RKO (cell line): ENCODE results near the gene CHRNA4.

Experiments
- DNase-seq: peaks from one replicate; pipeline ENCODE4 v3.0.0-alpha.2; 2016; ENCODE audit warnings: low spot score

CHRNA4 gene

DNA sequence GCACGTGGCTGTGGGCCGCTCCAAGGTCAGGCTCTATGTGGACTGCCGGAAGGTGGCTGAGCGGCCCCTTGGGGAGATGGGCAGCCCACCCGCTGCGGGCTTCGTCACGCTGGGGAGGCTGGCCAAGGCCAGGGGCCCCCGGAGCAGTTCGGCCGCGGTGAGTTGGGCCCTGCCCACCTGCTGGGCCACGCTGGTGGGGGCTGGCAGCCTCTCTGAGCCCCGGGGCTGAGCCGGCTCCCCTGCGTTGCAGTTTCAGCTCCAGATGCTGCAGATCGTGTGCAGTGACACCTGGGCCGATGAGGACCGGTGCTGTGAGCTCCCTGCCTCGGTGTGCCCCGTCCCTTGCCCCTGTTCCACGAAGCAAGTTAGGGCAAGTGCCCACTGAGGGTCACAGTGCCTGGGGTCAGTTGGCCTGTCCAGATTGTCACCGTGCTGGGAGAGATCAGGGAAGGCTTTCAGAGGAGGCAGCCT, 41.1 kb downstream of the CHRNA4 start:
- no peak for DNase-seq

DNA sequence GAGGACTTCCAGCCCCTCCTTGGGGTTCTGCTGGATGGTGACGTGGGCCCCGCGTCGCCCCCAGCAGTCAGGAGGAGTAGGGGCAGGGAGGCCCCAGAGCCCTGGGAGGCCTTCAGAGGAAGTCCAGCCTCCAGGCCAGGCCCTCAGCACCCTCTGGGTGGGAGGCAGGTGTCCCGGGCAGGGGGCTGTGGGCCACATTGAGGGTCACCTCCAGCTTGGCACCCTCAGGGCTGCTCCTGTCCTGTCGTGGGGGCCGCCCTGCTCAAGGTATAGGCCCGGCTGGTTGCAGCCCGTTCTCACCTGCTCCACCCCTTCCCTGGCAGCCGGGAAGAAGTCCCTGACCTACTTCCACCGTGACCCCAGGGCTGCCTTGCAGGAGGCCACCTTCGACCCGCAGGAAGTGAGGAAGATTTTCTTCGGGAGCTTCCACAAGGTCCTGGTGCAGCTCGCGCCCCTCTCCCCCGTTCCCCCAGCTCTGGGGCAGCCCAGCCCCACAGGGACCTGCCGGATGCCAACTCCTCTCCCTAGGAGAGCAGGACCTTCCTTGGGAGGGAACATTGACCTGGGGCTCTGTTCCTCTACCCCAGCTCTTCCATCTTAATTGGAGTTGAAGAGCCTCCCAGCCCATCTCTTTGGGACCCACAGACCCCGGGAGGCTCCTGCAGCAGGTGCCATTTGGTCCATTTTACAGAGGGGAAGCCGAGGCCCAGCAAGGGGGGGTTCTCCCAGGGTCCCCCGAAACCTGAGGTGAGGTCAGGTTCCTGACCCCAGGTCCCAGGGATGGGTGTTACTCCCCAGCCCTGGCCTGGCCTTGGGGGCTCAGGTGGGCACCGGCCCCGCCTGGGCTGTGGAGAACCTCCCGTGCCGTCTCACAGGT, 41.7 kb downstream of the CHRNA4 start:
- no peak for DNase-seq

DNA sequence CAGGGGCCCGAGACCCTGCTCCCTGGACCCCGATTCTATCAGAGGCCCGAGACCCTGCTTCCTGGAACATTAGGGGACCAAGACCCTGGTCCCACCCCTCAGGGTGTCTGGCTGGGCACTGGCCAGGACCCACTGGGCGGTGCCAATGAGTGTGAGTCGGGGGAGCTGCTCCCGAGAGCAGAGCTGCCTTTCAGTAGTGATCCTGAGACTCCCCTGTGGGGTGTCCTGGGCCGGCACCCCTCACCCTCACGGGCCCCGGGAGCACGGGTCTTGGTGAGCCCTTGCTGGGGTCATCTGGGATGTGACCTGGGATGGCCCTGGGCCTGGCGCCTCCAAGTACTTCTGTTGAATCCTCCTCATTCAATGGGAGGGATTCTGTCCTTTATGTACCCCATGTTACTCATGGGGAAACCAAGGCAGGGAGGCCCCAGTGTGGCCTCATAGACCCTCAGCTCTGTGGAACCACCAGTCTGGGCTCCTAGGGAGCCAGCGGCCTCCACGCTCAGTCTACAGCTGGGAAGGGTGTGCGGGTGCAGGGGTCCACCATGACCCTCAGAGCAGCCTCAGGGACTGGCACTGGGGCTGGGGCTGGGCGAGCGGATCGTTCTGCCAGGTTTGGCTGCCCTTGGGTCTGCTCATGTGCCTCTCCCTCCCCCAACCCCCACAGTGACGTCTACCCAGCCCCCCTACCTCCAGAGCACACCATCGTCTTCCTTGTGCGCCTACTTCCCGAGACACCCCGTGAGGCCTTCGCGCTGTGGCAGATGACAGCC, 42.6 kb downstream of the CHRNA4 start:
- DNase-seq, result no peak

DNA sequence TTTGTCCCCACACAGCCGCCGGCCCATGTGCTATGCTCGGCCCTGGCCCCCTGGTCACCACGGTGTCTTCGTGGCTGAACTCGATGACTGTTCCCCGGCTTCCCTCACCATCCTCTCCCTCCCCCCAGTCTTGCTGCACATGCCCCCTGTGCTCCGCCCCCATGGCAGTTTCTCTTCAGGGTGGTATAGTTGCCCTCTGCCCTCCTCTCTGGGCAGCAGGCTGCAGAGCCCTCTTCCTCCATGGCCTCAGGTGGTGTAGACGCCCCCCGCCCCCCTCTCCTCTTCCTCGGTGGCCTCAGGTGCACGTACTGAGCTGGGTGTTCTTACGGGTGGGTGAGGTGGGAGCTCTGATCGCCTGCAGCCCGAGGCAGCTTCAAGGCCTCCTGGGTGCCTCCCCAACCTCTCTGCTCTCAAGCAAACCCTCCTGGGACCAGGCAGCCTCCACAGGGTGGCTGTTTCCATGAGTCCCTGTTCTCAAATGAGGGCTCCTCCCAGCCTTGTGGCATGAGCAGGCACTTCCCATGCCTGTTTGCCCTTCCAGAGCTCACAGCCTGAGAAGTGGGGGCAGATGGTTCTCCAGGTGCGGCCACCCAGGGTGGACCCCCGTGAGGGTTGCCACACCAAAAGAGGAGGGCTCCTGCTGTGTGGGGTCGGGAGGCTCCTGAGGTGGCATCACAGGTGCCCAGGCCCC, 43.4 kb downstream of the CHRNA4 start:
- no peak for DNase-seq

DNA sequence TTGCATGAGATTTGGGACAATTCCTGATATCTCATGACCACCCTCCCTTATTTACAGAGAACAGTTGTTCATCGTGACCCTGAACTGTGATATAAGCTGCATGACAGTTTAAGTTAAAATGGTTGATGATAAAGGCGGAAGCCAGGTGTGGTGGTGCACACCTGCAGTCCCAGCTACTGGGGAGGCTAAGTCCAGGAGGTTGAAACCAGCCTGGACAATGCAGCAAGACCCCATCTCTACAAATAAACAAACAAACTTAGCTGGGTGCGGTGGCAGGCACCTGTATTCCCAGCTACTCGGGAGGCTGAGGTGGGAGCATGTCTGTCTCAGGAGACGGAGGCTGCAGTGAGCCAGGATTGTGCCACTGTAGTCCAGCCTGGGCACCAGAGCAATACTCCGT, 44.1 kb downstream of the CHRNA4 start:
- no peak for DNase-seq

DNA sequence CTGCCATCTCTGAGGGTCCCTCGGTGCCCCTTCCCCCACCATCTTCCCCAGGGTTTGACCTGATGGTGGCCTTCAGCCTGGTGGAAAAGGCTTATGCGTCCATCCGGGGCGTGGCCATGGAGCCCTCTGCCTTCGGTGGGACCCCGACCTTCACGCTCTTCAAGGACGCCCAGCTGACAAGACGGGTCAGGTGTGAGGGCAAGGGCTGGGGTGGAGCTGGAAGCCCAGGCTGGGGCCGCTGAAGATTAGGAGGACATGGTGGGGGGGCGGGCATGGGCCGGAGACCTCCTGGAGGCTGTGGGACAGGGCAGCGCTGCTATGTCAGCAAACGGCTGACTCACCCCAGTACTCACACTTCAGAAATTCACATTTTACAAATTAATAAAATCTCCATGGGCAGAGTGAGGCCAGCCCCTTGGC, 44.6 kb downstream of the CHRNA4 start:
- no peak for DNase-seq

DNA sequence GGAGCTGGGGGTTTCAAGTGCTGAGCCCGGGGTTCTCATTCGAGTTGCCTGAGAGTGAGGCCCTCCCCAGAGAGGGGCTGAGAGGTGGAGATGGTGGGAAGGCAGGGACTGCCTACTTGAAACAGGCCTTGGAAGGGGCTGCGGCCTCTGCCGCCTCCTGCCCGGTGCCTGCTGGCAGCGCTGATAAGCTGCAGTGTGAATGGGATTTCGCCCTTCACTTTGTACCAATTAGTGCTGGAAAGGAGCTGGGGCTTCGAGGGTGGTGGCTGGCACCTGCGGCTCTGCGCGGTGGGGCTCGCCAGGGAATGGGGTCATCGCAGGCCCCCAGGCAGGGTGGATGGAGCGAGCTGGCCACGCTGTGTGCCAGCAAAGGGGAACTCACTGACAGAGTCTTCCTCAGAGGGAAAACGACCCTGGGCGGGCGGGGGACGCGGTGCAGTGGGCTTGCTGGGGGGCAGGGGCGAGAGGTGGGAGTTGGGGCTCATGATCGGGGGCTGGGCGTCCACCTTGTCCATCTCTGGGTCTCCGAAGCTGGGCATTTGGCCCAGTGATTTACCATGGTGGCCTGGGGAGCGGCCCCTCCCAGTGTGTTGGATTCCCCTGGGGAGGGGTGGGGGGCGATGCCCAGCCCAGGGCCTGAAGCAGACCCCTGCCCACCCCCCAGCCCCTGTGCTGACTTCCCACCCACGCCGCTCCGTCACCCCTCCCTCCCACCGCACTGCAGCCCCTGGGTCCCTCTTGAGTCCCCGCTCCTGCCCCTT, 45.2 kb downstream of the CHRNA4 start:
- no peak for DNase-seq

DNA sequence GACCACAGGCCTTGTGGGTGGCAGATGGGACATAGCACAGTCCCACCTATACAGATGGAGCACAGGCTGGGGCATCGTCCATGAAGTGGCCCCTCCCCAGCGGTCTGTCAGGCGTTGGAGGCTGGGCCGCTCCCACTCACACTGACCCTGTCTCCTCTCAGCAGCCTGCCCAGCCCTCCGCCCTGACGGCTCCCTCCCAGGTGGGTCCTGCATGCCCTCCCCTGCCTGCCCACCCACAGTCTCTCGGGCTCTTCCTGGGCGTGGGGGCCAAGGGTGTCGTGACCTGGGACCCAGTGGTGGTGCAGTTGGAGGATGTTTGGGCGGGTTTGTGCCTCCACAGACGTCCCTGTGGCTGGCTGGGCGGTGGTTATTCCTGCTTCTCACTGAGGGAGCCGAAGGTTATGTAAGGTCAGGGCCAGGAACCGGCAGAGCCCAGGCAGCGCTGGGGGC, 45.9 kb downstream of the CHRNA4 start:
- DNase-seq, result no peak

DNA sequence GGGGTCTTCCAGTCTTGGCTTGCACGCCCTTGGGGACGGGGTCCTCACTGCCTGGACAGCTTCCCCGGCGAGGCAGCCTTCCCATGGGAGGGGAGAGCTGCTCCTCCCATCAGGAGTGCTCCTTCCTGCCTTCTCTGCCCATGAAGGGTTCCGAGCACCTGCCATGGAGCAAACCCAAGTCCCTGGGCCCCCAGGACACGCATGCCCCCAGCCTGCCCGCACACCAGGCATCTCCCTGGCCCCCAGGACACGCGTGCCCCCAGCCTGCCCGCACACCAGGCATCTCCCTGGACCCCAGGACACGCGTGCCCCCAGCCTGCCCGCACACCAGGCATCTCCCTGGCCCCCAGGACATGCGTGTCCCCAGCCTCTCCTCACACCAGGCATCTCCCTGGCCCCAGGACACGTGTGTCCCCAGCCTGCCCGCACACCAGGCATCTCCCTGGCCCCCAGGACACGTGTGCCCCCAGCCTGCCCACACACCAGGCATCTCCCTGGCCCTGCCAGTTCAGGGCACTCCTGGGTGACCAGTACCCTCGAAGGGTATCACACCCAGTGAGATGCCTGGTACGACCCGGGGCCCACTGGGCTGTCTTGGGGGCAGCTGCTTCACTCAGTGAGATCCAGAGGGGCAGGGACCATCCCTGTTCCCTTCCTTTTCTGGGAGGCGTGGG, 46.4 kb downstream of the CHRNA4 start:
- DNase-seq, result no peak

DNA sequence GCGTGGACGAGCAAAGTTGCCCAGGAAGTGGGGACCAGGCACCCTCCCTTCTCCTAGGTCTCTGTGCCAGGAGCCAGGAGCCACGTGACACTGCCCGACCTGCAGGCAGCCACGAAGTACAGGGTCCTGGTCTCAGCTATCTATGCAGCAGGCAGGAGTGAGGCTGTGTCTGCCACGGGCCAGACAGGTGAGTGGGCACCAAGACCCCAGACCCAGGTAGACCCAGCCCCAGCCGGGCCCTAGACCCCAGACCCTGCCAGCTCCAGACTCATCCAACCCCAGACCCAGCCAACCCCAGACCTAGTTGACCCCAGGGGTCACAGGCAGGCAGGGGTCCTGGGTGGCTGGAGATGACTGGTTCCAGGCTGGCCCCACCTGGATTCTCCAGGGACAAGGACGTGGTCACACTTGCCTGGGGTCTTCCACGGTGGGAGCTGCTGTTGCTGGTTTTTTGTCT, 47.1 kb downstream of the CHRNA4 start:
- DNase-seq, result no peak

DNA sequence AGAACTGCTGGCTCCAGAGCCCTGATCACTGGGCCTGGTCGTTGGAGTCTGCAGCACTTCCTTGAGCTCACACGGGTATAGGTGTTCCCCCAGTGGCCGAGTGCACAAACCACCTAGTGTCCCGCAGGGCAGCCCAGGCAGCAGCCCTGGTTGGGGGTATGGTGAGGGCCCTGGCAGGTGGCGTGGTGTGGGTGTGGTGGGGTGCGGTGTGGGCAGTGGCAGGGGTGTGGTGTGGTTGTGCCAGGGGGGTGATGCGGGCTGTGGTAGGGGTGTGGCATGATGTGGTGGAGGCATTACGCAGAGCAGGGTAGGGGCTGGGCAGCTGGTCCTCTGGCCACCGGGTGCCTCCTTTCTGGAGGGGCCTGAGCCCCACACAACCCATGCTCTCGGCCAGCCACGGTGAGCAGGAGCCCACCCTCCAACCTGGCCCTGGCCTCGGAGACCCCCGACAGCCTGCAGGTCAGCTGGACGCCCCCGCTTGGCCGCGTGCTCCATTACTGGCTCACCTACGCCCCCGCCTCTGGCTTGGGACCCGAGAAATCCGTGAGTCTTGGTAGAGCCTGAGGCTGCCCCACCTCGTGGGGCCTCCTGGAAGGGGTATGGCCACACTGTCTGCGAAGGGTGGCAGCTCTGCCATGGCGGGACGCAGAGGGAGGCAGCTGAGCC, 47.7 kb downstream of the CHRNA4 start:
- no peak for DNase-seq

DNA sequence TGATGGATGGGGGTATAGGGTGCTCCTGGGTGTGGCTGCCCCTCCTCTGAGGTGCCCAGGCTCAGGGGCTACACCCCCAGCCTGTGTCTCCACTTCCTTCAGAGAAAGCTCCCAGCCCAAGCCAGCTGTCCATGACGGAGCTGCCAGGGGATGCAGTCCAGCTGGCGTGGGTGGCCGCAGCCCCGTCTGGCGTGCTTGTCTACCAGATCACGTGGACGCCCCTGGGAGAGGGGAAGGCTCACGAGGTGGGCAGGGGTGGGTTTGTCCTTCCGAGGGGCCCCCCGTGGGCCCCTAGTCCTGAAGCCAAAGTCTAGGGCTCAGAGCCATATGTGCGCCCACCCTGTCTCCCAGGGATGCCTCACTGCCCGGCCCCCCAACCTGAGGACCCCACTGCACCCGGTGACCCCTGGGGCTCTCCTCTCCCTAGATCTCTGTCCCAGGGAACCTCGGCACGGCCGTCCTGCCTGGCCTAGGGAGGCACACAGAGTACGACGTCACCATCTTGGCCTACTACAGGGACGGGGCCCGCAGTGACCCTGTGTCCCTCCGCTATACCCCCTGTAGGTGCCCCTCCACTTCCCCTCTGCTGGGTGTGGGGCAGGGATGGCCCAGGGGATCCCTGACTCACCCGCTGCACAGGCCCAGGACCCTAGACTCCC, 48.3 kb downstream of the CHRNA4 start:
- no peak for DNase-seq

DNA sequence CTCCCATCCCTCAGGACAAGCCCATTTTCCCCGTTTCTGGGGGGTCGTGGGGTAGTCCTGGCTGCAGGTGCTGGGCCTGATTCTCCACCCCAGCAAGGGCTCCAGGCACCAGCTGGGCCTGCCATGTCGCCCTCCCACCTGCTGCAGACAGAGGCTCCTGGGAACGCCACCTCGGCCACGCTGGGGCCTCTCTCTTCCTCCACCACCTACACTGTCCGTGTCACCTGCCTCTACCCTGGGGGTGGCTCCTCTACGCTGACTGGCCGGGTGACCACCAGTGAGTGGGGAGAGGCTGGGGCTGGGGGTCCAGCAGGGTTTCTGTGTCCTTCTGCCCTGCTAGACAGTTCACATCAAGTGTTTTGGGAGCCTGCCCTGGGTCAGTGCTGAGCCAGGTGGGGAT, 48.9 kb downstream of the CHRNA4 start:
- DNase-seq, result no peak

DNA sequence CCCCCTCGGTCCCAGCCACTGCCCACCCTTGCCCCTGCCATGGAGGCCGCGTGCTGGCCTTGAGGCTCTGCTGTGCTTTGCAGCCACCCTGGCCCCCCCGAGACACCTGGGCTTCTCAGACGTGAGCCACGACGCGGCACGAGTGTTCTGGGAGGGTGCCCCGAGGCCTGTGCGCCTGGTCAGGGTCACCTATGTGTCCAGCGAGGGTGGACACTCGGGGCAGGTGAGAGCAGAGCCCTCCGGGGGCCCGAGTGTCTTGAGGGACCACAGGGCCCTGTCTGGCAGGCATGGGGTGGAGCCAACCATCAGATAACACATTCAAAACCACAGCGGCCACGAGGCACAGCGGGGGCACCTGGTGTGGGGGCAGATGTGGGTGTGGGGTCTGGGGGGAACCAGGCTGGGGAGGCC, 49.3 kb downstream of the CHRNA4 start:
- no peak for DNase-seq

DNA sequence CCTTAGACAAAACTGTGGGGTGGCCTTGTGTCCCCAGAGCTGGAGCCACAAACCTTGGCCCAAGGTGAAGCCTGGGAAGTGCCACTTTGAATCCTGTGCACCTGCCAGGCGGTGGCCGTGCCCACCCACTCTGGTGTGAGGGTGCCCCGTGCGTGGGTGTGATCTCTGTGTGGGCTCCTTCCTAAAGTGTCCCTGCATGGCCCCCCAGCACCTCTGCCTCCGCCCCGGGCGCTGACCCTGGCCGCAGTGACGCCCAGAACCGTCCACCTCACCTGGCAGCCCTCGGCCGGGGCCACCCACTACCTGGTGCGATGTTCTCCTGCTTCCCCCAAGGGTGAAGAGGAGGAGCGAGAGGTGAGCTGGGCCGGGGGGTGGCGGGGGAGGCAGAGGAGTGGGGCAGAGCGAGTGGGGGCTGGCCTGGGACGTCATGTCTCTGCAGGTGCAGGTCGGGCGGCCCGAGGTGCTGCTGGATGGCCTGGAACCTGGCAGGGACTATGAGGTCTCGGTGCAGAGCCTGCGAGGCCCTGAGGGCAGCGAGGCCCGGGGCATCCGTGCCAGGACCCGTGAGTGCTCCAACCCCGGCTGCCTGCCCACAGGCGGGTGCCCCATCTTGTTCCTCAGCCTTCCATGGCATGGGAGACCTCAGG, 49.8 kb downstream of the CHRNA4 start:
- no peak for DNase-seq

DNA sequence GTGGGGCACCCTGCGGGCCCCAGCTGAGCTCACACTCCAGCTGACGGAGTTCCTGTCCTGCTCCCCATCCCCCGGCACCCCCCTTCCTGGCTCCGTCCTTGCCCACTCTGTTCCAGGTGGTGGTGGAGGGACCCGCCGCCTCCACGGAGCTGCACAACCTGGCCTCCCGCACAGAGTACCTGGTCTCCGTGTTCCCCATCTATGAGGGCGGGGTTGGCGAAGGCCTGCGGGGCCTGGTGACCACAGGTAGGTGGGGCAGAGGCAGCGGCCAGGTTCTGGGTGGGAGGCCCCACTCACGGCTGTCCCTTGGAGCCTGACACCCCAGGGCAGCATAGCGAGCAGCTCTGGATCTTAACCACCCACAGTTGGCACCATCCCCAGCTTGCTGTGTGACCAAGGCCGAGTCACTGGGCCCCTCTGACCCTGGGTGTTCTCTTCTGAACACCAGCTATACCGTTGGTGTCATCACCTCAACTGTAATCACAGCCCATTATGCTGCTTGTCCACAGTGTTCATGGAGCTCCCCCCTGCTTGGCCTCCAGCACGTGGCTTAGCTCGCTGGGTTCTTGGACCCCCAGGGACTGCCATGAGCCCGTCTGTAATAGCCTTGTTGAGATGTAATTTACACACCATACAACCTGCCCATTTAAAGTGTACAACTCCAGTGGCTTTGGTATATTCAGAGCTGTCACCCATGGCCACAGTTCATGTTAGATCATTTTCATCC, 50.7 kb downstream of the CHRNA4 start:
- peak; percentile 33 for DNase-seq

DNA sequence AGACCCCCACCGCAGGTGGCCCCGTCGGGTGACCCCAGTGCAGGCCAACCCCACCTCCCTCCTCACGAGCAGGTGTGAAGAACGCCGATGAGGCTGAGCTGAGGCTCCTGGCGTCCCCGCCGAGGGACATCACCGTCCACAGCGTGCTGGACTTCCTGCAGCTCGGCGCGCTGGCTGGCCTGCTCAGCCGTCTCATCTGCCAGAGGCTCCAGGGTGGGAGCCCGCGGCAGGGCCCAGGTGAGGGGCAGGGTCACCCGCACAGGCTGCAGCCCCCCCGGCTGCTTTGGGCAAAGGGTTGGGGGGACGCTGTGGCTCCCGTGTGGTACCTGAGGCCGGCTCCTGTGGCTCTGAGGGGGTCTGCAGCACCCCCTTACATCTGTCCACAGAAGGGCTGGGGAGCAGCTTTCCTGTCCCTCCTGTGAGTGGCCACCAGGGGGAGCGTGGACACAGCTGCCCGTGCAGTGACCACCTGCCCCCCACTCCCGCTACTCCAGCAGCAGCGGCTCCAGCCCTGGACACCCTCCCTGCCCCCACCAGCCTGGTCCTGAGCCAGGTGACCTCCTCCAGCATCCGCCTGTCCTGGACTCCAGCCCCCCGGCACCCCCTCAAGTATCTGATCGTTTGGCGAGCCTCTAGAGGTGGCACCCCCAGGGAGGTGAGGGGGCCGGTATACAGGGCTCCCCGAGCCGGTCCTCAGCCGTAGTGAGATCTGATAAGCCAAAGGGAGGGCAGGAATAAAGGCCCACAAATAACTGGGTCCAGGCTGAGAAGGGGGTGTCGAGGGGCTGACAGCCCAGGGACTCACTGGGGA, 51.7 kb downstream of the CHRNA4 start:
- peak; percentile 55 for DNase-seq
